Activated naive CD4-positive, alpha-beta T cell treated with anti-CD3 and anti-CD28 coated beads, Interleukin-2, amount 50 U/mL, for 24 hours (primary cell): ENCODE results near the gene ANKRD16.

ENCODE experiments used
- H3K27ac Mint-ChIP-seq: one replicate; pipeline ENCODE4 v1.8.0; 2021; ENCODE audit warnings: mild to moderate bottlenecking, mixed read lengths
- H3K27me3 Mint-ChIP-seq: one replicate; pipeline ENCODE4 v1.8.0; 2021; ENCODE audit warnings: mixed read lengths
- H3K36me3 Mint-ChIP-seq: one replicate; pipeline ENCODE4 v1.8.0; 2021; ENCODE audit warnings: mixed read lengths
- H3K4me1 Mint-ChIP-seq: one replicate; pipeline ENCODE4 v1.8.0; 2021; ENCODE audit warnings: mixed read lengths
- H3K4me3 Mint-ChIP-seq: one replicate; pipeline ENCODE4 v1.8.0; 2021; ENCODE audit warnings: mild to moderate bottlenecking, mixed read lengths
- H3K9me3 Mint-ChIP-seq: one replicate; pipeline ENCODE4 v1.8.0; 2021; ENCODE audit warnings: mixed read lengths

Gene ANKRD16

GRCh38 chr10:5814110-5815107, 75.3 kb downstream of the ANKRD16 start:
- Mint-ChIP-seq H3K4me3 (peak overlapping the region; percentile 91), H3K4me1 (peaks cover 63% of the 10 kb centered on the region), H3K9me3 (no peaks in the 10 kb centered on the region), H3K27ac (peak overlapping the region; percentile 97), H3K27me3 (no peaks in the 10 kb centered on the region), H3K36me3 (peaks cover 12% of the 10 kb centered on the region)

GRCh38 chr10:5813341-5814109, 76.2 kb downstream of the ANKRD16 start, which contains the start of gene GDI2:
Gene GDI2 (minus strand): TSS chr10:5813434. CDS start chr10:5813258, 176 bp downstream.
- H3K27me3 Mint-ChIP-seq, result no peaks in the 10 kb centered on the region

GRCh38 chr10:5813091-5813340, 76.7 kb downstream of the ANKRD16 start:
- Mint-ChIP-seq H3K27ac (peak overlapping the region; percentile 94), H3K27me3 (no peaks in the 10 kb centered on the region), H3K4me1 (peaks cover 70% of the 10 kb centered on the region), H3K9me3 (no peaks in the 10 kb centered on the region), H3K4me3 (peak overlapping the region; percentile 96), H3K36me3 (peaks cover 14% of the 10 kb centered on the region)

More at GRCh38 chr10:5813341-5814109, 76.2 kb downstream of the ANKRD16 start, which contains the start of gene GDI2:
- H3K36me3 Mint-ChIP-seq, result peaks cover 14% of the 10 kb centered on the region
- H3K9me3 Mint-ChIP-seq, result no peaks in the 10 kb centered on the region
- peaks cover 66% of the 10 kb centered on the region for H3K4me1 Mint-ChIP-seq
- H3K27ac Mint-ChIP-seq, result peak within 1 kb of the TSS; percentile 97
- H3K4me3 Mint-ChIP-seq, result peak within 1 kb of the TSS; percentile 96

GRCh38 chr10:5812283-5813090, 77.2 kb downstream of the ANKRD16 start:
- Mint-ChIP-seq H3K36me3 (peaks cover 14% of the 10 kb centered on the region), H3K9me3 (no peaks in the 10 kb centered on the region), H3K4me1 (peaks cover 70% of the 10 kb centered on the region), H3K4me3 (peak overlapping the region; percentile 96), H3K27ac (peak overlapping the region; percentile 91), H3K27me3 (no peaks in the 10 kb centered on the region)
